ENCODE data around the gene GPRIN1. TPM values are rescaled to one million over a fixed set of nuclear protein-coding genes. Genes with fewer than 3 reads are reported as not detected.

GPRIN1 gene
- total and polyA plus RNA-seq, 2 experiments from 2014 or later = 0.27 to 0.79 TPM

- H3K4me1 ChIP-seq (ENCODE audit: low read depth) = no peaks in the 10 kb centered on the region
- no peak for TF ChIP-seq CTCF (IDR thresholded peaks at IDR 0.05; ENCODE audit: low read depth, low read length)
Observed at GRCh38 chr5:176587398-176587797, 22.6 kb downstream of the GPRIN1 start.

GRCh38 chr5:176583076-176583475 lies 26.9 kb downstream of the GPRIN1 start:
- Histone ChIP-seq H3K4me3 (no peak overlapping the region), H3K27me3 (no peaks in the 10 kb centered on the region), H3K4me1 (ENCODE audit: low read depth) (no peaks in the 10 kb centered on the region), H3K9me3 (ENCODE audit: low read depth) (peaks cover 2% of the 10 kb centered on the region), H3K36me3 (no peaks in the 10 kb centered on the region), H3K27ac (no peak overlapping the region)
- TF ChIP-seq CTCF (IDR thresholded peaks at IDR 0.05; ENCODE audit: low read depth, low read length) = no peak
- no peak for DNase-seq (ENCODE audit: low read depth in 1 of 2, low spot score in 1 of 2)

More at GRCh38 chr5:176587398-176587797, 22.6 kb downstream of the GPRIN1 start:
- no peak for DNase-seq (ENCODE audit: low read depth in 1 of 2, low spot score in 1 of 2)
- Histone ChIP-seq H3K9me3 (ENCODE audit: low read depth) (peaks cover 2% of the 10 kb centered on the region), H3K27me3 (no peaks in the 10 kb centered on the region), H3K27ac (no peak overlapping the region), H3K4me3 (no peak overlapping the region), H3K36me3 (no peaks in the 10 kb centered on the region)

- Histone ChIP-seq H3K27ac (no peak overlapping the region), H3K36me3 (no peaks in the 10 kb centered on the region), H3K27me3 (no peaks in the 10 kb centered on the region), H3K9me3 (ENCODE audit: low read depth) (peaks cover 2% of the 10 kb centered on the region), H3K4me3 (no peak overlapping the region), H3K4me1 (ENCODE audit: low read depth) (no peaks in the 10 kb centered on the region)
- no peak for TF ChIP-seq CTCF (IDR thresholded peaks at IDR 0.05; ENCODE audit: low read depth, low read length)
- no peak for DNase-seq (ENCODE audit: low read depth in 1 of 2, low spot score in 1 of 2)
Observed at GRCh38 chr5:176581361-176581760, 28.6 kb downstream of the GPRIN1 start.

- Histone ChIP-seq H3K9me3 (ENCODE audit: low read depth) (no peaks in the 10 kb centered on the region), H3K4me3 (no peak overlapping the region), H3K27me3 (no peaks in the 10 kb centered on the region), H3K4me1 (ENCODE audit: low read depth) (no peaks in the 10 kb centered on the region), H3K36me3 (no peaks in the 10 kb centered on the region), H3K27ac (no peak overlapping the region)
- no peak for TF ChIP-seq CTCF (IDR thresholded peaks at IDR 0.05; ENCODE audit: low read depth, low read length)
- no peak for DNase-seq (ENCODE audit: low read depth in 1 of 2, low spot score in 1 of 2)
Observed at GRCh38 chr5:176579323-176579722, 30.6 kb downstream of the GPRIN1 start.

- Histone ChIP-seq H3K36me3 (no peaks in the 10 kb centered on the region), H3K27ac (no peak overlapping the region), H3K4me1 (ENCODE audit: low read depth) (no peaks in the 10 kb centered on the region), H3K9me3 (ENCODE audit: low read depth) (no peaks in the 10 kb centered on the region), H3K27me3 (no peaks in the 10 kb centered on the region), H3K4me3 (no peak overlapping the region)
- TF ChIP-seq CTCF (IDR thresholded peaks at IDR 0.05; ENCODE audit: low read depth, low read length) = peak; percentile 50
- peak; percentile 36 to 53 for DNase-seq (ENCODE audit: low read depth in 1 of 2, low spot score in 1 of 2)
Observed at GRCh38 chr5:176578391-176578808, 31.6 kb downstream of the GPRIN1 start.
